MM.1S (cell line): ENCODE data around the gene FAF1.

Source experiments
- DNase-seq: peaks from one replicate; pipeline ENCODE4 v3.0.0-alpha.2; 2015
- H2AFZ ChIP-seq: fragments of 300-600 bp; sonication (generic); 2 replicates; pipeline ENCODE4 v1.6.0; 2016; ENCODE audit warnings: antibody characterized with exemption, low read length
- H3F3A ChIP-seq: fragments of 300-600 bp; sonication (generic); 2 replicates; pipeline ENCODE4 v1.6.1; 2016; ENCODE audit warnings: mild to moderate bottlenecking, antibody characterized with exemption, low read length, moderate library complexity, mixed read lengths; ENCODE audit not compliant: insufficient read depth
- H3K27ac ChIP-seq: fragments of 300-600 bp; sonication (generic); 2 replicates; pipeline ENCODE4 v1.5.1; 2016; ENCODE audit warnings: mild to moderate bottlenecking, low read length
- H3K27me3 ChIP-seq: fragments of 300-600 bp; sonication (generic); replicated peaks from 2 replicates; pipeline ENCODE4 v1.6.0; 2016; ENCODE audit warnings: low read length; ENCODE audit not compliant: insufficient read depth
- H3K36me3 ChIP-seq: fragments of 300-600 bp; sonication (generic); replicated peaks from 2 replicates; pipeline ENCODE4 v1.6.1; 2016; ENCODE audit warnings: mild to moderate bottlenecking, low read length, mixed read lengths; ENCODE audit not compliant: insufficient read depth
- H3K4me1 ChIP-seq: fragments of 300-600 bp; sonication (generic); 2 replicates; pipeline ENCODE4 v1.6.1; 2016; ENCODE audit warnings: low read length, mixed read lengths
- H3K4me2 ChIP-seq: fragments of 300-600 bp; sonication (generic); 2 replicates; pipeline ENCODE4 v1.6.0; 2016; ENCODE audit warnings: low read depth, low read length
- H3K4me3 ChIP-seq: fragments of 300-600 bp; sonication (generic); 2 replicates; pipeline ENCODE4 v1.5.1; 2016; ENCODE audit warnings: low read length, mixed read lengths
- H3K79me2 ChIP-seq: fragments of 300-600 bp; sonication (generic); 2 replicates; pipeline ENCODE4 v1.6.1; 2016; ENCODE audit warnings: mixed run types, low read length, mixed read lengths
- H3K9ac ChIP-seq: fragments of 300-600 bp; sonication (generic); 2 replicates; pipeline ENCODE4 v1.6.1; 2016; ENCODE audit warnings: low read length, mixed read lengths
- H3K9me2 ChIP-seq: fragments of 300-600 bp; sonication (generic); replicated peaks from 2 replicates; pipeline ENCODE4 v1.6.1; 2016; ENCODE audit warnings: mild to moderate bottlenecking, low read length, mixed read lengths; ENCODE audit not compliant: insufficient read depth
- H3K9me3 ChIP-seq: fragments of 300-600 bp; sonication (generic); replicated peaks from 2 replicates; pipeline ENCODE4 v1.6.1; 2016; ENCODE audit warnings: mild to moderate bottlenecking, low read length, mixed read lengths; ENCODE audit not compliant: insufficient read depth
- H4K20me1 ChIP-seq: fragments of 300-600 bp; sonication (generic); 2 replicates; pipeline ENCODE4 v1.6.1; 2016; ENCODE audit warnings: mild to moderate bottlenecking, low read length, moderate library complexity, mixed read lengths; ENCODE audit not compliant: insufficient read depth
- CTCF ChIP-seq: fragments of 300-600 bp; sonication (generic); IDR thresholded peaks from 2 replicates; pipeline ENCODE4 v1.5.1; 2016; ENCODE audit warnings: antibody characterized with exemption, low read length, mixed read lengths
- EZH2 ChIP-seq: fragments of 300-600 bp; sonication (generic); optimal IDR thresholded peaks from 2 replicates; pipeline ENCODE3; 2017; ENCODE audit warnings: low read depth, mild to moderate bottlenecking, antibody characterized with exemption, low read length, mixed read lengths
- EZH2phosphoT487 ChIP-seq: fragments of 300-600 bp; sonication (generic); IDR thresholded peaks from 2 replicates; pipeline ENCODE4 v1.6.1; 2018; ENCODE audit warnings: antibody characterized with exemption, low read length

FAF1 gene

GRCh38 chr1:50701706-50702317 is 258.3 kb downstream of the FAF1 start:
- no peaks in the 10 kb centered on the region for H3F3A ChIP-seq
- no peaks in the 10 kb centered on the region for H3K4me1 ChIP-seq
- H3K27me3 ChIP-seq = no peaks in the 10 kb centered on the region
- H3K9ac ChIP-seq = no peak overlapping the region
- H3K79me2 ChIP-seq = no peaks in the 10 kb centered on the region
- no peak for DNase-seq
- H3K36me3 ChIP-seq = no peaks in the 10 kb centered on the region
- no peak overlapping the region for H3K4me2 ChIP-seq
- H3K9me3 ChIP-seq = no peaks in the 10 kb centered on the region
- TF ChIP-seq EZH2phosphoT487 (no peak), EZH2 (no peak), CTCF (no peak)
- H2AFZ ChIP-seq = no peak overlapping the region
- H4K20me1 ChIP-seq = no peaks in the 10 kb centered on the region
- H3K9me2 ChIP-seq = no peaks in the 10 kb centered on the region
- no peak overlapping the region for H3K4me3 ChIP-seq
- no peak overlapping the region for H3K27ac ChIP-seq

GRCh38 chr1:50700621-50701020 is 259.4 kb downstream of the FAF1 start:
- Histone ChIP-seq H2AFZ (no peak overlapping the region), H3K27ac (no peak overlapping the region), H3K79me2 (no peaks in the 10 kb centered on the region), H3K9me3 (no peaks in the 10 kb centered on the region), H3K9ac (no peak overlapping the region), H3K4me1 (no peaks in the 10 kb centered on the region), H3K4me2 (no peak overlapping the region), H3K9me2 (no peaks in the 10 kb centered on the region), H3K27me3 (no peaks in the 10 kb centered on the region), H3K4me3 (no peak overlapping the region), H3K36me3 (no peaks in the 10 kb centered on the region), H4K20me1 (no peaks in the 10 kb centered on the region), H3F3A (no peaks in the 10 kb centered on the region)
- TF ChIP-seq EZH2 (no peak), CTCF (no peak), EZH2phosphoT487 (no peak)
- DNase-seq = no peak

- H3K4me2 ChIP-seq = no peak overlapping the region
- no peaks in the 10 kb centered on the region for H4K20me1 ChIP-seq
- H3K4me1 ChIP-seq = no peaks in the 10 kb centered on the region
- no peak overlapping the region for H3K27ac ChIP-seq
- H3F3A ChIP-seq = no peaks in the 10 kb centered on the region
- no peak overlapping the region for H2AFZ ChIP-seq
- no peaks in the 10 kb centered on the region for H3K79me2 ChIP-seq
- H3K27me3 ChIP-seq = no peaks in the 10 kb centered on the region
- no peaks in the 10 kb centered on the region for H3K9me2 ChIP-seq
- H3K4me3 ChIP-seq = no peak overlapping the region
- no peak for DNase-seq
- no peaks in the 10 kb centered on the region for H3K9me3 ChIP-seq
- no peaks in the 10 kb centered on the region for H3K36me3 ChIP-seq
- TF ChIP-seq CTCF (no peak), EZH2 (no peak), EZH2phosphoT487 (no peak)
- no peak overlapping the region for H3K9ac ChIP-seq
Measured at GRCh38 chr1:50700214-50700613, 259.9 kb downstream of the FAF1 start.
